ENCODE results near the gene FUT8. TPM values are rescaled to one million over a fixed set of nuclear protein-coding genes. Genes with fewer than 3 reads are reported as not detected.

Gene FUT8
- total and polyA plus RNA-seq, 2 donors (not counting 1 experiment from before 2014, with no cell fraction given), result 13.2 to 91.8 TPM

- DNase-seq (no peak), ATAC-seq (ENCODE audit: low read depth) (no peak)
- no peaks in the 10 kb centered on the region for H3K9me3 Mint-ChIP-seq (ENCODE audit: insufficient read depth)
- H3K27ac ChIP-seq (ENCODE audit: low read length in 2 of 2), result no peak overlapping the region
- TF ChIP-seq EZH2 (IDR thresholded peaks at IDR 0.05; ENCODE audit: borderline replicate concordance, insufficient read depth, low read depth, low read length, poor library complexity, severe bottlenecking), result no peak
- no peak for TF ChIP-seq CTCF (IDR thresholded peaks at IDR 0.05)
- H3K27ac Mint-ChIP-seq, result no peak overlapping the region
- peaks cover 5 to 11% of the 10 kb centered on the region in 2 donors for H3K4me1 ChIP-seq (ENCODE audit: control insufficient read depth in 2 of 2, insufficient read depth in 2 of 2, low read length in 2 of 2)
- H3K79me2 ChIP-seq (ENCODE audit: control insufficient read depth, insufficient read depth, low read length), result peaks cover 70% of the 10 kb centered on the region
- H3K27me3 Mint-ChIP-seq, result no peaks in the 10 kb centered on the region
- H3K27me3 ChIP-seq (replicated peaks in 1 of 4; ENCODE audit: control extremely low read depth in 1 of 4, control insufficient read depth in 3 of 4, insufficient read depth in 4 of 4, low read length in 3 of 4), result no peaks in the 10 kb centered on the region
- no peaks in the 10 kb centered on the region for H3K9me3 ChIP-seq (ENCODE audit: control extremely low read depth in 1 of 3, control insufficient read depth in 2 of 3, insufficient read depth in 1 of 3, low read length in 2 of 3)
- no peaks in the 10 kb centered on the region for H3K36me3 ChIP-seq (replicated peaks in 1 of 2; ENCODE audit: control extremely low read depth in 1 of 2, control insufficient read depth in 1 of 2, extremely low read depth in 1 of 2, insufficient read depth in 2 of 2, low read length in 1 of 2)
- no peak overlapping the region for H3K4me3 ChIP-seq (ENCODE audit: control extremely low read depth in 1 of 5, extremely low read depth in 1 of 5, insufficient read depth in 1 of 5, low read depth in 2 of 5, low read length in 4 of 5)
- intact Hi-C loops (cut with micrococcal nuclease), result no loop called here
- ChIA-PET POLR2A (no interaction called here), CTCF (no interaction called here)
- H3K4me2 ChIP-seq (replicated peaks; ENCODE audit: low read depth, low read length, poor library complexity, severe bottlenecking), result no peak overlapping the region
- peaks cover 17% of the 10 kb centered on the region for H4K20me1 ChIP-seq (ENCODE audit: control insufficient read depth, insufficient read depth, low read length, poor library complexity, severe bottlenecking)
- 100% methylated on average over 2 of the region's 6 CpGs for WGBS (ENCODE audit: insufficient coverage)
- H3K9ac ChIP-seq (ENCODE audit: low read length), result no peak overlapping the region
- H2AFZ ChIP-seq (ENCODE audit: insufficient read depth, low read depth, low read length, poor library complexity, severe bottlenecking), result no peak overlapping the region
- peaks cover 19% of the 10 kb centered on the region for H3K4me1 Mint-ChIP-seq
- no peak overlapping the region for H3K4me3 Mint-ChIP-seq
These were observed 138.5 kb downstream of the FUT8 start for GRCh38 chr14:65550779-65551643.

GRCh38 chr14:65552724-65553123, 140.2 kb downstream of the FUT8 start:
- 100% methylated on average over 2 of the region's 4 CpGs for WGBS (ENCODE audit: insufficient coverage)
- H3K27me3 ChIP-seq (replicated peaks in 1 of 4; ENCODE audit: control extremely low read depth in 1 of 4, control insufficient read depth in 3 of 4, insufficient read depth in 4 of 4, low read length in 3 of 4), result no peaks in the 10 kb centered on the region
- peaks cover 17% of the 10 kb centered on the region for H3K4me1 Mint-ChIP-seq
- POLR2A ChIA-PET, result interaction anchor here (0.6 kb wide), 1 partner anchor 25 kb away, joined by 3 read pairs; no protein-coding TSS in a partner anchor
- no peak overlapping the region for H2AFZ ChIP-seq (ENCODE audit: insufficient read depth, low read depth, low read length, poor library complexity, severe bottlenecking)
- DNase-seq (no peak), ATAC-seq (ENCODE audit: low read depth) (no peak)
- H3K27ac ChIP-seq (ENCODE audit: low read length in 2 of 2), result no peak overlapping the region
- no peak overlapping the region for H3K9ac ChIP-seq (ENCODE audit: low read length)
- no peak overlapping the region for H3K4me3 ChIP-seq (ENCODE audit: control extremely low read depth in 1 of 5, extremely low read depth in 1 of 5, insufficient read depth in 1 of 5, low read depth in 2 of 5, low read length in 4 of 5)
- no peaks in the 10 kb centered on the region for H3K27me3 Mint-ChIP-seq
- CTCF ChIA-PET, result no interaction called here
- intact Hi-C loops (cut with micrococcal nuclease), result no loop called here
- H3K4me1 ChIP-seq (ENCODE audit: control insufficient read depth in 2 of 2, insufficient read depth in 2 of 2, low read length in 2 of 2), result peaks cover 5 to 11% of the 10 kb centered on the region in 2 donors
- H4K20me1 ChIP-seq (ENCODE audit: control insufficient read depth, insufficient read depth, low read length, poor library complexity, severe bottlenecking), result peaks cover 24% of the 10 kb centered on the region
- H3K9me3 Mint-ChIP-seq (ENCODE audit: insufficient read depth), result no peaks in the 10 kb centered on the region
- TF ChIP-seq CTCF (IDR thresholded peaks at IDR 0.05) (no peak), EZH2 (IDR thresholded peaks at IDR 0.05; ENCODE audit: borderline replicate concordance, insufficient read depth, low read depth, low read length, poor library complexity, severe bottlenecking) (no peak)
- H3K4me2 ChIP-seq (replicated peaks; ENCODE audit: low read depth, low read length, poor library complexity, severe bottlenecking), result no peak overlapping the region
- H3K79me2 ChIP-seq (ENCODE audit: control insufficient read depth, insufficient read depth, low read length), result peaks cover 83% of the 10 kb centered on the region
- H3K9me3 ChIP-seq (ENCODE audit: control extremely low read depth in 1 of 3, control insufficient read depth in 2 of 3, insufficient read depth in 1 of 3, low read length in 2 of 3), result no peaks in the 10 kb centered on the region
- H3K27ac Mint-ChIP-seq, result no peak overlapping the region
- no peaks in the 10 kb centered on the region for H3K36me3 ChIP-seq (replicated peaks in 1 of 2; ENCODE audit: control extremely low read depth in 1 of 2, control insufficient read depth in 1 of 2, extremely low read depth in 1 of 2, insufficient read depth in 2 of 2, low read length in 1 of 2)
- no peak overlapping the region for H3K4me3 Mint-ChIP-seq
